WERI-Rb-1 (cell line): ENCODE data around the gene CORO2A.
A peak's percentile ranks its signal among the peaks of the same experiment; 100 is the strongest.
"Not testable (repeated sequence)": the region's sequence is repeated elsewhere in the genome, so short reads cannot be mapped to it uniquely, and the experiment has no call there.

Source experiments
- DNase-seq: peaks from one replicate; pipeline ENCODE4 v3.0.0-alpha.2; 2020
- H3K27ac ChIP-seq: fragments of 250-450 bp; sonication (Bioruptor Pico); 2 replicates; pipeline ENCODE4 v1.5.1; 2020; ENCODE audit warnings: mild to moderate bottlenecking, moderate library complexity
- H3K27me3 ChIP-seq: fragments of 250-450 bp; sonication (Bioruptor Pico); 2 replicates; pipeline ENCODE4 v1.5.1; 2021; ENCODE audit warnings: mild to moderate bottlenecking, low read depth, moderate library complexity; ENCODE audit not compliant: insufficient read depth, severe bottlenecking
- H3K36me3 ChIP-seq: fragments of 250-450 bp; sonication (Bioruptor Pico); 2 replicates; pipeline ENCODE4 v1.5.1; 2020; ENCODE audit warnings: mild to moderate bottlenecking, moderate library complexity
- H3K4me3 ChIP-seq: 2 replicates; pipeline ENCODE4 v1.5.1; 2011; ENCODE audit warnings: low read depth, mild to moderate bottlenecking, control low read depth, low read length
- H3K9me3 ChIP-seq: fragments of 250-450 bp; sonication (Bioruptor Pico); 2 replicates; pipeline ENCODE4 v1.5.1; 2021; ENCODE audit warnings: mild to moderate bottlenecking, moderate library complexity; ENCODE audit not compliant: severe bottlenecking
- TF ChIP-seq, protein P1 (sequence below): IDR thresholded peaks from 2 replicates; pipeline ENCODE4 v1.5.1; 2011; ENCODE audit warnings: low read depth, mild to moderate bottlenecking, control low read depth, inconsistent platforms, low read length

The CORO2A gene

DNA sequence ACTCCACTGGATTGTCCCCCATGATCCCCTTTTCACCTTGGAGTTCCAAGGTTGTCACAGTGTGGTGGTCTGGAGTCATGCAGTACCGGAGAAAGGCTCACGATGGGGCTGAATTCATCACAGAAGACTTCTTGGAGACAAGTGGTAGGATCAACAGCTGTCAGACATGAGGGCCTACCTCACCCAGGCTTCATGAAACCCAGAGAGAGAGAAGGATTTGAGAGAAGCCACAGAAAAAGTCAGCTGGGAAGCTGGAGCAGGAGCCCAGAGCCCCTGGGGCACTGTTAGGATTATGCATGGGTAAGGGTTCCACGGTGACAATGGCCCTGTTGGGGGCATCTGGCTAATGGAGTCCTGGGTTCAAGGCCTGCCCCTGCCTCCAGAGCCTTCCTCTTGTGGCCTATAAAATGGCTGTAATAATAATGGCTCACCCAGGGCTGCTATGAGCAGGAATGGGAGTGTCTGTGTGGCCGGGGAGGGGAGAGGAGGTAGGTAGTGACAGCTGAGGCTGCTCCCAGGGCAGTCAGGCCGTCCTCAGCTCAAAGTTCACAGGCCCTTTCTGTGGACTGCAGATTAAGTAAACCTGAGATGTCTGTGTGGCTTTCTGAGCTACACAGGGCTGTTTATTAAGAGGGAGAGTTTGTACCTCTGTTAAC, 74.3 kb downstream of the CORO2A start:
- no peaks in the 10 kb centered on the region for H3K27me3 ChIP-seq
- DNase-seq, result peak; percentile 80
- no peaks in the 10 kb centered on the region for H3K9me3 ChIP-seq
- TF ChIP-seq, protein P1, sequence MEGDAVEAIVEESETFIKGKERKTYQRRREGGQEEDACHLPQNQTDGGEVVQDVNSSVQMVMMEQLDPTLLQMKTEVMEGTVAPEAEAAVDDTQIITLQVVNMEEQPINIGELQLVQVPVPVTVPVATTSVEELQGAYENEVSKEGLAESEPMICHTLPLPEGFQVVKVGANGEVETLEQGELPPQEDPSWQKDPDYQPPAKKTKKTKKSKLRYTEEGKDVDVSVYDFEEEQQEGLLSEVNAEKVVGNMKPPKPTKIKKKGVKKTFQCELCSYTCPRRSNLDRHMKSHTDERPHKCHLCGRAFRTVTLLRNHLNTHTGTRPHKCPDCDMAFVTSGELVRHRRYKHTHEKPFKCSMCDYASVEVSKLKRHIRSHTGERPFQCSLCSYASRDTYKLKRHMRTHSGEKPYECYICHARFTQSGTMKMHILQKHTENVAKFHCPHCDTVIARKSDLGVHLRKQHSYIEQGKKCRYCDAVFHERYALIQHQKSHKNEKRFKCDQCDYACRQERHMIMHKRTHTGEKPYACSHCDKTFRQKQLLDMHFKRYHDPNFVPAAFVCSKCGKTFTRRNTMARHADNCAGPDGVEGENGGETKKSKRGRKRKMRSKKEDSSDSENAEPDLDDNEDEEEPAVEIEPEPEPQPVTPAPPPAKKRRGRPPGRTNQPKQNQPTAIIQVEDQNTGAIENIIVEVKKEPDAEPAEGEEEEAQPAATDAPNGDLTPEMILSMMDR, result peak; percentile 62; the same call in 1 of the 2 replicates
- peak overlapping the region; percentile 75 for H3K4me3 ChIP-seq
- H3K36me3 ChIP-seq, result peaks cover 4% of the 10 kb centered on the region
- H3K27ac ChIP-seq, result peak overlapping the region; percentile 48

DNA sequence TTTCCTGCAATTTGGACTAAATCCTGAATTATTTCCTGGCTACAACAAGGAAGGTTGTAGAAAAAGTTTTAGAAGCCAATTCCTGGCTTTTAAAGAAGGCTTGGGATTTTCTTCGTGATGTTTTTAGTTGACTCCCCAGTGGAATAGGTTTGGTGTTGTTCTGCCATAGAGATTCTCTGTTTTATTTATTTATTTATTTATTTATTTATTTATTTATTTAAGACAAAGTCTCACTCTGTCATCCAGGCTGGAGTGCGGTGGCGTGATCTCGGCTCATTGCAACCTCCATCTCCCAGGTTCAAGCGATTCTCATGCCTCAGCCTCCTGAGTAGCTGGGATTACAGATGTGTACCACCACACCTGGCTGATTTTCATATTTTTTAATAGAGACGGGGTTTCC, 75.3 kb downstream of the CORO2A start:
- not testable (repeated sequence) for H3K9me3 ChIP-seq, H3K27ac ChIP-seq, H3K27me3 ChIP-seq, H3K4me3 ChIP-seq, DNase-seq, H3K36me3 ChIP-seq

DNA sequence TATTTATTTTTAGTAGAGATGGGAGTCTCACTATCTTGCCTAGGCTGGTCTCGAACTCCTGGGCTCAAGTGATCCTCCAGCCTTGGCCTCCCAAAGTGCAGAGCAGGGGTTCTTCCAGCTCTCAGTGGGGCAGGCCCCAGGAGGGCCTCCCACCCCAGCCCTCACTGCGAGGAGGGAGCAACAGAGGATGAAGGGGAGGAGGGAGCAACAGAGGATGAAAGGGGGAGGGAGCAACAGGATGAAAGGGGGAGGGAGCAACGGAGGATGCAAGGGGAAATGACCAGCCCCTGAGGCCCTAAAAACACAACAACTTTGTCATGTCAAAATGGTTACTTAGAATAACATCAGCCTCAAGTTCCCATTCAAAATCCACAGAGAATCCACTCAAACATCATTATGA, 83.4 kb downstream of the CORO2A start:
- Histone ChIP-seq H3K36me3 (peaks cover 26% of the 10 kb centered on the region), H3K27me3 (no peaks in the 10 kb centered on the region), H3K9me3 (no peaks in the 10 kb centered on the region), H3K4me3 (no peak overlapping the region), H3K27ac (no peak overlapping the region)
- DNase-seq, result no peak
- TF ChIP-seq, protein P1, result no peak

DNA sequence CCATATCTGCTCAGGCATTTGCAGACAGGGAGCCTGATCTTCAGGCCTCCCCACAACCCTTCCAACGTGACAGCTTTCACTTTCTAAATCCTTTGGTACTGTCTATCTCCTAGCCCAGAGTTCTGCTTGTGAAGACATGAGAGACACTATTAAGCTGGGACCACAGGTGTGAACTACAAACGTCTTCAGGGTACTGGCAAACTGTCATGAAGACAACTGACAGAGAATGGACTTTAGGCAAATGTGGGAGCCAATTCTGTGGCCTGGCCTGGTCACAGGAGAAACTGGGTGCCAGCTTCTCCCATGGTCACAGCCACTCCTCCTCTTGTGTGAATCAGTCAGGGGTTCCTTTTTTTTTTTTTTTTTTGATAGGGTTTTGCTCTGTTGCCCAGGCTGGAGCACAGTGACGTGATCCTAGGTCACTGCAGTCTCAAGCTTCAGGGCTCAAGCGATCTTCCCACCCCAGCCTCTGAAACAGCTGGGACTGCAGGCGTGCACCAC, 83.9 kb downstream of the CORO2A start:
- H3K9me3 ChIP-seq, result no peaks in the 10 kb centered on the region
- no peak for DNase-seq
- no peaks in the 10 kb centered on the region for H3K27me3 ChIP-seq
- H3K4me3 ChIP-seq, result no peak overlapping the region
- peaks cover 26% of the 10 kb centered on the region for H3K36me3 ChIP-seq
- TF ChIP-seq, protein P1, result no peak
- no peak overlapping the region for H3K27ac ChIP-seq

DNA sequence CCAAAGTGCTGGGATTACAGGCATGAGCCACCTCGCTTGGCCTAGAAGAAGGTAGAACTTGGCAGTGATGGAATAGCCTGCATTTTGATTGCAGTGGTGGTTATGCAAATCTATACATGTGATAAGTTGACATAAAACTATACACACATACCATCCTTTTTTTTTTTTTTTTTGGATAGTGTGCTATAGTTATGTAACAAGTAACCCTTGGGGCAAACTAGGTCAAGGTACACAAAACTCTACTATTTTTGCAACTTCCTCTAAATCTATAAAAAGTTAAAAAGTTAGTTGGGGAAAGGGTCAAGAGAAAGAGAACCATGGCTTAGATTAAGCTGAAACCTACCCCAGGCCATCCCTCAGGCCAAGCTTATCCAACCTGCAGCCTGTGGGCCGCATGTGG, 84.5 kb downstream of the CORO2A start:
- H3K27ac ChIP-seq, result no peak overlapping the region
- H3K9me3 ChIP-seq, result no peaks in the 10 kb centered on the region
- no peaks in the 10 kb centered on the region for H3K27me3 ChIP-seq
- no peak overlapping the region for H3K4me3 ChIP-seq
- peaks cover 26% of the 10 kb centered on the region for H3K36me3 ChIP-seq
- TF ChIP-seq, protein P1, result no peak
- DNase-seq, result no peak

DNA sequence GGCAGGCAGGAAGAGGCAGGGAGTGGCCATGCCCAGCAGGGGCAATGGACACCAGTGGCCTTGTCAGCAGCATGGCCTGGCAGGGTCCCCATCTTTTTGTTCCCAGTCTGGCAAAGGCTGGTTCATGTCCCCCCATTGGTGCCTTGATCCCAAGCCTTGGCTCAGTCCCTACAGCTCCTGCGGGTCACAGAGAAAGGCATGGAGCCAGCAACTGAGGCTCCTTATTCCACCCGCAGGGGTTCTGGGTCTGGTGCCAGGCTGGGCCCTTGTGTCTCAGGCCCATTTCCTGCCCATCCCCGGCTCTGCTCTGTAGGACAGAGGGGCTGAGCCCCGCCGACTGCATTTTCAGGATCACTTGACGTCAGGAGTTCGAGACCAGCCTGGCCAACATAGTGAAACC, 87.4 kb downstream of the CORO2A start:
- DNase-seq, result no peak
- Histone ChIP-seq H3K36me3 (peaks cover 21% of the 10 kb centered on the region), H3K9me3 (no peaks in the 10 kb centered on the region), H3K27me3 (no peaks in the 10 kb centered on the region), H3K27ac (no peak overlapping the region), H3K4me3 (no peak overlapping the region)
- TF ChIP-seq, protein P1, result no peak
